ENCODE results near the gene SEMA4G. TPM values are rescaled to one million over a fixed set of nuclear protein-coding genes. Genes with fewer than 3 reads are reported as not detected.

SEMA4G gene
- polyA plus RNA-seq, 1 experiment: 4.2 TPM

DNA sequence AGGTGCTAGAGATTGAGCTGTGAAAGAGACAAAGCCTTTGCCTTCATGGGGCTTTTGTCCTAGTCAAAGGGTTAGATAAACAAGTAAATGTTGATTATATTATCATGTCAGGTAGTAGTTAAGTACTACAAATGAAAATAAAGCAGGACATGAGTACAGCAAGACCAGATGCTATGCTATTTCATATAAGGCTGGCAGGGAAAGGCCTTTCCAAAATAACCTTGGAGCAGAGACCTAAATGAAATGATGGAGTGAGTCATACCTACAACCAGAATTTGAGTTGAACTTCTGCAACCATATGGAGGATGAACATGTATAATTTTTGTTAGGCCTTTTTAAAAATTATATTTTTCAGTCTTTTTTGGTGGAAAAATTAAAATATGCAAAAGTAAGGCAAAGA is 23.6 kb upstream of the SEMA4G start:
- ChIA-PET POLR2A (no interaction called here), CTCF (no interaction called here)
- no peak for DNase-seq (ENCODE audit: low read depth)
- Histone ChIP-seq H3K36me3 (ENCODE audit: control insufficient read depth, insufficient read depth, low read length) (peaks cover 9% of the 10 kb centered on the region), H3K27me3 (ENCODE audit: control insufficient read depth, insufficient read depth, low read length) (no peaks in the 10 kb centered on the region), H3K4me3 (ENCODE audit: low read depth, low read length) (no peak overlapping the region)
- TF ChIP-seq, protein P1, sequence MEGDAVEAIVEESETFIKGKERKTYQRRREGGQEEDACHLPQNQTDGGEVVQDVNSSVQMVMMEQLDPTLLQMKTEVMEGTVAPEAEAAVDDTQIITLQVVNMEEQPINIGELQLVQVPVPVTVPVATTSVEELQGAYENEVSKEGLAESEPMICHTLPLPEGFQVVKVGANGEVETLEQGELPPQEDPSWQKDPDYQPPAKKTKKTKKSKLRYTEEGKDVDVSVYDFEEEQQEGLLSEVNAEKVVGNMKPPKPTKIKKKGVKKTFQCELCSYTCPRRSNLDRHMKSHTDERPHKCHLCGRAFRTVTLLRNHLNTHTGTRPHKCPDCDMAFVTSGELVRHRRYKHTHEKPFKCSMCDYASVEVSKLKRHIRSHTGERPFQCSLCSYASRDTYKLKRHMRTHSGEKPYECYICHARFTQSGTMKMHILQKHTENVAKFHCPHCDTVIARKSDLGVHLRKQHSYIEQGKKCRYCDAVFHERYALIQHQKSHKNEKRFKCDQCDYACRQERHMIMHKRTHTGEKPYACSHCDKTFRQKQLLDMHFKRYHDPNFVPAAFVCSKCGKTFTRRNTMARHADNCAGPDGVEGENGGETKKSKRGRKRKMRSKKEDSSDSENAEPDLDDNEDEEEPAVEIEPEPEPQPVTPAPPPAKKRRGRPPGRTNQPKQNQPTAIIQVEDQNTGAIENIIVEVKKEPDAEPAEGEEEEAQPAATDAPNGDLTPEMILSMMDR (IDR thresholded peaks at IDR 0.05; ENCODE audit: insufficient read depth, low read depth, low read length): no peak

- POLR2A ChIA-PET: no interaction called here
- Histone ChIP-seq H3K36me3 (ENCODE audit: control insufficient read depth, insufficient read depth, low read length) (peaks cover 8% of the 10 kb centered on the region), H3K4me3 (ENCODE audit: low read depth, low read length) (no peak overlapping the region), H3K27me3 (ENCODE audit: control insufficient read depth, insufficient read depth, low read length) (no peaks in the 10 kb centered on the region)
- no peak for DNase-seq (ENCODE audit: low read depth)
- TF ChIP-seq, protein P1 (IDR thresholded peaks at IDR 0.05; ENCODE audit: insufficient read depth, low read depth, low read length): no peak
- CTCF ChIA-PET: interaction anchor here (0.6 to 1.8 kb wide), 3 partner anchors 20 to 265 kb away, joined by 3 to 7 read pairs (median 4); partner anchors contain the start of gene SEMA4G
Observed at GRCh38 chr10:100948916-100949315, 20.4 kb upstream of the SEMA4G start.

DNA sequence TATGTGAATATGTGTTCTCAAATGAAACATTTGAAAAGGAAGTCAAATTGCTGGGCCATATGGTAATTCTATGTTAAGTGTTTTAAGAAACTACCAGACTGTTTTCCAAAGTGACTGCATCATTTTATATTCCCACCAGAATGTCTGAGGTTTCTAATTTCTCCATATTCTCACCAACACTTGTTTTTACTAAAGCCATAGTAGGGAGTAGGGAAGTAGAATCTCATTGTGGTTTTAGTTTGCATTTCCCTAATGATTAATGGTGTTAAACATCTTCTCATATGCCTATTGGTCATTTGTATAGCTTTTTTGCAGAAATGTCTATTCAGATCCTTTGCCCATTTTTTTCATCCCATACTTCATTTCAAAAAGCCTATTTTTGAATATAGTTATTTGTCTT is 9.1 kb upstream of the SEMA4G start:
- no peaks in the 10 kb centered on the region for H3K27me3 ChIP-seq (ENCODE audit: control insufficient read depth, insufficient read depth, low read length)
- TF ChIP-seq, protein P1 (IDR thresholded peaks at IDR 0.05; ENCODE audit: insufficient read depth, low read depth, low read length): no peak
- no peak overlapping the region for H3K4me3 ChIP-seq (ENCODE audit: low read depth, low read length)
- ChIA-PET CTCF (no interaction called here), POLR2A (no interaction called here)
- peaks cover 4% of the 10 kb centered on the region; the same call in 1 of the 2 replicates for H3K36me3 ChIP-seq (ENCODE audit: control insufficient read depth, insufficient read depth, low read length)
- DNase-seq (ENCODE audit: low read depth): no peak

- ChIA-PET CTCF (interaction anchor here (0.6 to 2.4 kb wide), 2 partner anchors 52 to 299 kb away, joined by 3 to 10 read pairs; no protein-coding TSS in a partner anchor), POLR2A (no interaction called here)
- H3K27me3 ChIP-seq (ENCODE audit: control insufficient read depth, insufficient read depth, low read length): no peaks in the 10 kb centered on the region
- peaks cover 5% of the 10 kb centered on the region; the same call in 1 of the 2 replicates for H3K36me3 ChIP-seq (ENCODE audit: control insufficient read depth, insufficient read depth, low read length)
- no peak overlapping the region for H3K4me3 ChIP-seq (ENCODE audit: low read depth, low read length)
- no peak for DNase-seq (ENCODE audit: low read depth)
- TF ChIP-seq, protein P1 (IDR thresholded peaks at IDR 0.05; ENCODE audit: insufficient read depth, low read depth, low read length): no peak
Observed at GRCh38 chr10:100962351-100963080, 6.8 kb upstream of the SEMA4G start.

- no peak for DNase-seq (ENCODE audit: low read depth)
- ChIA-PET POLR2A (no interaction called here), CTCF (interaction anchor here (0.9 to 4.2 kb wide), 2 partner anchors 10 to 51 kb away, joined by 3 to 22 read pairs; no protein-coding TSS in a partner anchor)
- no peaks in the 10 kb centered on the region for H3K27me3 ChIP-seq (ENCODE audit: control insufficient read depth, insufficient read depth, low read length)
- TF ChIP-seq, protein P1 (IDR thresholded peaks at IDR 0.05; ENCODE audit: insufficient read depth, low read depth, low read length): no peak
- no peak overlapping the region for H3K4me3 ChIP-seq (ENCODE audit: low read depth, low read length)
- H3K36me3 ChIP-seq (ENCODE audit: control insufficient read depth, insufficient read depth, low read length): 0 out of 2 replicates have a peak, but pooled peaks cover 2% of the 10 kb centered on the region
Observed at GRCh38 chr10:100963826-100964225, 5.5 kb upstream of the SEMA4G start.

Measured in BJ (cell line).